IMR-90 (cell line): ENCODE measurements around the gene H6PD. TPM values are rescaled to one million over a fixed set of nuclear protein-coding genes. Genes with fewer than 3 reads are reported as not detected.

Experiments used
- ATAC-seq: fragments of 200-7000 bp; cut with Tn5 transposase; 2 replicates; pipeline ENCODE4 v1.9.1; 2020; ENCODE audit warnings: low read depth, mild to moderate bottlenecking, moderate library complexity
- BruUV-seq: library from RNA; stranded (reverse); fragments of 400-500 nt; replicated peaks from 2 replicates; lab custom pipeline; 2021; lab: Mats Ljungman, UMichigan
- CTCF ChIA-PET: fragments of 300-600 bp; formaldehyde crosslinking; extraction: SDS; loops from one replicate; lab custom pipeline; 2021; ENCODE audit warnings: antibody characterized with exemption; lab: Yijun Ruan, JAX
- POLR2A ChIA-PET: fragments of 300-600 bp; sonication (Branson Sonifier 250); formaldehyde crosslinking; loops from one replicate; lab custom pipeline; 2022; ENCODE audit warnings: antibody characterized with exemption; ENCODE audit not compliant: unreplicated experiment; lab: Charles Lee
- DNase-seq: peaks from one replicate; pipeline ENCODE4 v3.0.0; 2013
- H2AFZ ChIP-seq: replicated peaks from 2 replicates; pipeline ENCODE3; 2013; ENCODE audit warnings: low read length, mild to moderate bottlenecking; ENCODE audit not compliant: poor library complexity
- H2AK5ac ChIP-seq: 2 replicates; pipeline ENCODE4 v1.6.1; 2013; ENCODE audit warnings: low read depth, low read length, inconsistent platforms
- H2AK9ac ChIP-seq: replicated peaks from 2 replicates; pipeline ENCODE3; 2013; ENCODE audit warnings: mild to moderate bottlenecking, low read depth, low read length, moderate library complexity; ENCODE audit not compliant: poor library complexity
- H2BK120ac ChIP-seq: 2 replicates; pipeline ENCODE4 v1.6.1; 2013; ENCODE audit warnings: low read depth, low read length, inconsistent platforms
- H2BK15ac ChIP-seq: 3 replicates; pipeline ENCODE4 v1.6.1; 2013; ENCODE audit warnings: low read depth, low read length, inconsistent platforms
- H2BK20ac ChIP-seq: 2 replicates; pipeline ENCODE4 v1.6.1; 2013; ENCODE audit warnings: low read depth, mild to moderate bottlenecking, inconsistent platforms, low read length, moderate library complexity
- H2BK5ac ChIP-seq: 2 replicates; pipeline ENCODE4 v1.6.1; 2013; ENCODE audit warnings: mild to moderate bottlenecking, low read depth, low read length, inconsistent platforms; ENCODE audit not compliant: poor library complexity, severe bottlenecking
- H3K14ac ChIP-seq: replicated peaks from 2 replicates; pipeline ENCODE4 v1.6.1; 2013; ENCODE audit warnings: low read depth, low read length, inconsistent platforms
- H3K18ac ChIP-seq: 2 replicates; pipeline ENCODE4 v1.6.1; 2013; ENCODE audit warnings: low read depth, low read length, control low read depth
- H3K23ac ChIP-seq: 2 replicates; pipeline ENCODE4 v1.6.1; 2013; ENCODE audit warnings: low read depth, low read length, inconsistent platforms
- H3K27ac ChIP-seq: 2 replicates; pipeline ENCODE4 v1.5.1; 2013; ENCODE audit warnings: mild to moderate bottlenecking, control low read depth, low read length; ENCODE audit not compliant: insufficient read depth
- H3K27me3 ChIP-seq: 2 replicates; pipeline ENCODE4 v1.6.1; 2013; ENCODE audit warnings: low read length; ENCODE audit not compliant: control insufficient read depth, insufficient read depth
- H3K36me3 ChIP-seq: 2 replicates; pipeline ENCODE4 v1.6.1; 2013; ENCODE audit warnings: low read length, mixed read lengths; ENCODE audit not compliant: control insufficient read depth, insufficient read depth
- H3K4ac ChIP-seq: 2 replicates; pipeline ENCODE4 v1.6.1; 2013; ENCODE audit warnings: low read depth, low read length, inconsistent platforms
- H3K4me1 ChIP-seq: 2 replicates; pipeline ENCODE4 v1.6.1; 2013; ENCODE audit warnings: low read length, mixed read lengths; ENCODE audit not compliant: control insufficient read depth, insufficient read depth
- H3K4me2 ChIP-seq: 2 replicates; pipeline ENCODE4 v1.6.1; 2013; ENCODE audit warnings: low read depth, mild to moderate bottlenecking, control low read depth, low read length, moderate library complexity
- H3K4me3 ChIP-seq: 2 replicates; pipeline ENCODE4 v1.5.1; 2013; ENCODE audit warnings: low read depth, mild to moderate bottlenecking, control low read depth, low read length, moderate library complexity; ENCODE audit not compliant: insufficient read depth
- H3K56ac ChIP-seq: 2 replicates; pipeline ENCODE4 v1.6.1; 2013; ENCODE audit warnings: low read length, inconsistent platforms; ENCODE audit not compliant: insufficient read depth; ENCODE audit errors: extremely low read depth
- H3K79me1 ChIP-seq, 2 experiments: 2 replicates each; pipeline ENCODE4 v1.6.1; 2013; ENCODE audit warnings: low read length in 2 of 2, inconsistent platforms in 1 of 2, low read depth in 1 of 2
- H3K9ac ChIP-seq: 2 replicates; pipeline ENCODE4 v1.6.1; 2013; ENCODE audit warnings: low read depth, low read length, control low read depth
- H3K9me1 ChIP-seq: 2 replicates; pipeline ENCODE4 v1.6.1; 2013; ENCODE audit warnings: low read length, inconsistent platforms; ENCODE audit not compliant: insufficient read depth
- H3K9me3 ChIP-seq: 2 replicates; pipeline ENCODE4 v1.6.1; 2013; ENCODE audit warnings: low read length; ENCODE audit not compliant: control insufficient read depth, insufficient read depth
- H4K20me1 ChIP-seq: 2 replicates; pipeline ENCODE4 v1.6.1; 2013; ENCODE audit warnings: low read length, inconsistent platforms; ENCODE audit not compliant: insufficient read depth
- H4K5ac ChIP-seq: 2 replicates; pipeline ENCODE4 v1.6.1; 2013; ENCODE audit warnings: mild to moderate bottlenecking, low read depth, low read length, control low read depth
- H4K8ac ChIP-seq, 2 experiments: 2 replicates each; pipeline ENCODE4 v1.6.1; 2013; ENCODE audit warnings: low read depth in 2 of 2, low read length in 2 of 2, control low read depth in 1 of 2, inconsistent platforms in 1 of 2
- H4K91ac ChIP-seq: 2 replicates; pipeline ENCODE4 v1.6.1; 2013; ENCODE audit warnings: low read depth, low read length, inconsistent platforms; ENCODE audit not compliant: insufficient read depth
- BHLHE40 ChIP-seq: fragments of 150-350 bp; IDR thresholded peaks from 2 replicates; pipeline ENCODE4 v1.6.1; 2016; ENCODE audit warnings: mild to moderate bottlenecking, low read depth, low read length
- CEBPB ChIP-seq: IDR thresholded peaks from 2 replicates; pipeline ENCODE4 v1.6.1; 2012; ENCODE audit warnings: low read depth, low read length, improper control_type of control experiment
- CHD1 ChIP-seq: IDR thresholded peaks from 2 replicates; pipeline ENCODE4 v1.6.1; 2012; ENCODE audit warnings: low read depth, low read length, improper control_type of control experiment
- CTCF ChIP-seq: conservative IDR thresholded peaks from 2 replicates; pipeline ENCODE4 v1.5.1; 2012; ENCODE audit warnings: mild to moderate bottlenecking, low read depth, low read length, improper control_type of control experiment
- FOS ChIP-seq: fragments of 150-350 bp; IDR thresholded peaks from 2 replicates; pipeline ENCODE4 v1.6.1; 2016; ENCODE audit warnings: low read depth, low read length
- MAZ ChIP-seq: IDR thresholded peaks from 2 replicates; pipeline ENCODE4 v1.6.1; 2012; ENCODE audit warnings: low read depth, mild to moderate bottlenecking, low read length, improper control_type of control experiment, moderate library complexity, borderline replicate concordance
- MXI1 ChIP-seq: IDR thresholded peaks from 2 replicates; pipeline ENCODE4 v1.6.1; 2012; ENCODE audit warnings: low read depth, mild to moderate bottlenecking, low read length, moderate library complexity, borderline replicate concordance
- POLR2A ChIP-seq: IDR thresholded peaks from 2 replicates; pipeline ENCODE4 v1.6.1; 2012; ENCODE audit warnings: mild to moderate bottlenecking, low read depth, low read length
- RAD21 ChIP-seq: IDR thresholded peaks from 2 replicates; pipeline ENCODE4 v1.6.1; 2012; ENCODE audit warnings: low read length, improper control_type of control experiment
- WGBS, 2 experiments: methylation state at CpG; one replicate each; pipeline versions ENCODE4 v1.1.5 to v1.1.7; 2013; ENCODE audit warnings: missing lambda C conversion rate in 2 of 2; ENCODE audit not compliant: insufficient read length in 1 of 2; ENCODE audit errors: extremely low coverage in 2 of 2; 5-methylcytosine and 5-hydroxymethylcytosine counted together
- dilution Hi-C: fragments of 300-500 bp; cut with HindIII; formaldehyde crosslinking; loops from one replicate; pipeline ENCODE4 v1.14.3; 2018; ENCODE audit warnings: low sequenced_read_pairs; ENCODE audit not compliant: unreplicated experiment
- in situ Hi-C: fragments of 300-500 bp; cut with MboI; formaldehyde crosslinking; loops from 3 replicates; pipeline ENCODE4 v1.14.3; 2019; ENCODE audit warnings: low sequenced_read_pairs, inconsistent platforms, mixed read lengths
- intact Hi-C: fragments of 100-400 bp; cut with micrococcal nuclease; formaldehyde crosslinking; loops from 2 replicates; pipeline ENCODE4 v1.10.0; 2022
- polyA plus RNA-seq, 3 experiments: library from polyadenylated mRNA; depleted of rRNA; stranded (reverse); fragments of >200 nt; gene quantifications; 2 replicates each; pipeline ENCODE4 v1.2.3, GENCODE V29; 2012; ENCODE audit warnings: low replicate concordance in 1 of 3
- total RNA-seq: library from RNA; depleted of rRNA; stranded (reverse); fragments of >200 nt; gene quantifications from 2 replicates; pipeline ENCODE4 v1.2.3, GENCODE V29; 2012

H6PD gene
- total and polyA plus RNA-seq, 2 of the 4 experiments (the other 2 are of a cell fraction) = 9.3 to 22.1 TPM

GRCh38 chr1:9309991-9310390, 75.4 kb downstream of the H6PD start:
- no peak overlapping the region for H3K9ac ChIP-seq
- no peak overlapping the region for H4K91ac ChIP-seq
- no peak overlapping the region for H2AFZ ChIP-seq
- H3K14ac ChIP-seq = no peak overlapping the region
- no peak overlapping the region for H2AK9ac ChIP-seq
- in situ Hi-C loops (no loop called here), dilution Hi-C loops (no loop called here), intact Hi-C loops (no loop called here)
- 100% methylated on average over 3 of the region's 7 CpGs; no CpG with 5 or more reads in 1 of the 2 experiments for WGBS, 2 experiments
- peaks cover 5% of the 10 kb centered on the region for H3K4me1 ChIP-seq
- no peak overlapping the region for H3K4me3 ChIP-seq
- H4K5ac ChIP-seq = no peak overlapping the region
- H2BK5ac ChIP-seq = no peak overlapping the region
- TF ChIP-seq CTCF = no peak
- no peak for TF ChIP-seq RAD21
- TF ChIP-seq MXI1 = no peak
- no peak for TF ChIP-seq CHD1
- TF ChIP-seq CEBPB = no peak
- TF ChIP-seq BHLHE40 = no peak
- no peak for TF ChIP-seq POLR2A
- no peak for TF ChIP-seq MAZ
- TF ChIP-seq FOS = no peak
- H2BK15ac ChIP-seq = no peak overlapping the region
- no peak overlapping the region for H3K4ac ChIP-seq
- H2BK20ac ChIP-seq = no peak overlapping the region
- H3K36me3 ChIP-seq = no peaks in the 10 kb centered on the region
- no peak overlapping the region for H2BK120ac ChIP-seq
- H3K79me1 ChIP-seq = peaks cover 24 to 91% of the 10 kb centered on the region in 2 experiments
- no peak overlapping the region for H3K4me2 ChIP-seq
- no peak overlapping the region for H4K8ac ChIP-seq
- ATAC-seq (no peak), DNase-seq (no peak)
- no peak overlapping the region for H3K18ac ChIP-seq
- no peak overlapping the region for H3K23ac ChIP-seq
- ChIA-PET POLR2A (no interaction called here), CTCF (interaction anchor here (0.6 kb wide), 1 partner anchor 11 kb away, joined by 3 read pairs; no protein-coding TSS in a partner anchor)
- no peak overlapping the region for H3K56ac ChIP-seq
- no peak overlapping the region for H3K27ac ChIP-seq
- BruUV-seq = no TSS peak
- H4K20me1 ChIP-seq = peaks cover 95% of the 10 kb centered on the region
- no peaks in the 10 kb centered on the region for H3K27me3 ChIP-seq
- H3K9me1 ChIP-seq = peaks cover 23% of the 10 kb centered on the region; the same call in 1 of the 2 replicates
- H2AK5ac ChIP-seq = no peak overlapping the region
- no peaks in the 10 kb centered on the region for H3K9me3 ChIP-seq
